ENCODE data around the gene INO80. TPM values are rescaled to one million over a fixed set of nuclear protein-coding genes. Genes with fewer than 3 reads are reported as not detected.

Gene INO80
- total RNA-seq, 4 donors from 2014 or later, result 22.4 to 28.7 (median 24.0) TPM

DNA sequence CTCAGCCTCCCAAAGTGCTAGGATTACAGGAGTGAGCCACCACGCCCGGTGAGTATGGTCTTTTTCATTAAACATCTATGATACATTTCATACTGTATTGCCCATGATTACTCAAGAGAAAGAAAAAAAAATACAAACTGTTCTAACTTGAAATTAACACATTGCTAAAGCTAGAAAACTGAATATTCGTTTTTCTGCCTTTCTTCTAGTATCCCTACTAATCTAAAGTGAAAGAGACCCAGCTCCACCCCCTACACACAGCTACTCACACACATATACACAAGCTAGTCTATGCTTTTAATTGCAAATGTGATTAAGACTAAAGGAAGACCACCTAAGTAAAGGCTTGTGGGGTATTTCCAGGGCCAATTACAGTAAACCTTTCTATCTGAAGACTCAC is 43.1 kb downstream of the INO80 start:
- TF ChIP-seq POLR2AphosphoS5 (IDR thresholded peaks at IDR 0.05) (no peak), CTCF (IDR thresholded peaks at IDR 0.05) (no peak), POLR2A (IDR thresholded peaks at IDR 0.05; ENCODE audit: low read depth) (no peak), EP300 (IDR thresholded peaks at IDR 0.05) (no peak)
- WGBS, result 96% methylated on average over 3 of the region's 3 CpGs
- no peaks in the 10 kb centered on the region for H3K27me3 ChIP-seq
- peaks cover 55 to 100% (median 92%) of the 10 kb centered on the region in 4 donors for H3K36me3 ChIP-seq
- no peaks in the 10 kb centered on the region for H3K9me3 ChIP-seq
- H3K4me1 ChIP-seq, result no peaks in the 10 kb centered on the region
- no peak overlapping the region for H3K27ac ChIP-seq (replicated peaks in 1 of 4)
- H3K4me3 ChIP-seq, result no peak overlapping the region
- DNase-seq (ENCODE audit: extremely low spot score), result no peak
- intact Hi-C loops (cut with DNase I), result no loop called here

DNA sequence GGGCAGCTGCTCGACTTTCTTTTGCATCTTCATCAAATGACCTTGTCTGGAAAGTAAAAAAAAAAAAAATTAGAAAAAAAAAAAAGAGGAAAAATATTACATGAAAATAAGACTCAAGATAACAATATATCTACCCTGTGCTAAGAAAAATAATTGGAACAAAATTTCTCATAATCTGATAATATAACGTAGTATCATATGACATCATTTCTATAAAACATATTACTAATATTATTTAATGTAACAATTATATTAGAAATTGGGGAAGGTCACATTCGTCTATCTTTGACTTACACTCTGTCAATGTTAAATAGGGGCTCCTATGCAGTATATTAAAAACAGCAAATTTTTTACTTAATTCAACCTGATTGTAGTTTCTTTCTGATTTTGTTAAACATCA is 44.1 kb downstream of the INO80 start:
- intact Hi-C loops (cut with DNase I), result no loop called here
- no peak for DNase-seq (ENCODE audit: extremely low spot score)
- H3K27ac ChIP-seq (replicated peaks in 1 of 4), result no peak overlapping the region
- no peaks in the 10 kb centered on the region for H3K9me3 ChIP-seq
- H3K27me3 ChIP-seq, result no peaks in the 10 kb centered on the region
- no peaks in the 10 kb centered on the region for H3K4me1 ChIP-seq
- TF ChIP-seq POLR2AphosphoS5 (IDR thresholded peaks at IDR 0.05) (no peak), CTCF (IDR thresholded peaks at IDR 0.05) (no peak), POLR2A (IDR thresholded peaks at IDR 0.05; ENCODE audit: low read depth) (no peak), EP300 (IDR thresholded peaks at IDR 0.05) (no peak)
- 96% methylated on average over 3 of the region's 3 CpGs for WGBS
- H3K4me3 ChIP-seq, result no peak overlapping the region
- peaks cover 47 to 100% (median 89%) of the 10 kb centered on the region in 4 donors for H3K36me3 ChIP-seq

GRCh38 chr15:41066516-41066915 is 49.6 kb downstream of the INO80 start:
- Histone ChIP-seq H3K4me1 (no peaks in the 10 kb centered on the region), H3K4me3 (no peak overlapping the region), H3K9me3 (peaks cover 0 to 12% (median 5%) of the 10 kb centered on the region in 4 donors), H3K27me3 (no peaks in the 10 kb centered on the region), H3K27ac (replicated peaks in 1 of 4) (no peak overlapping the region), H3K36me3 (peaks cover 36 to 100% (median 91%) of the 10 kb centered on the region in 4 donors)
- DNase-seq (ENCODE audit: extremely low spot score), result no peak
- TF ChIP-seq POLR2A (IDR thresholded peaks at IDR 0.05; ENCODE audit: low read depth) (no peak), CTCF (IDR thresholded peaks at IDR 0.05) (no peak), POLR2AphosphoS5 (IDR thresholded peaks at IDR 0.05) (no peak), EP300 (IDR thresholded peaks at IDR 0.05) (no peak)
- intact Hi-C loops (cut with DNase I), result no loop called here
- 96% methylated on average over 7 of the region's 7 CpGs for WGBS

DNA sequence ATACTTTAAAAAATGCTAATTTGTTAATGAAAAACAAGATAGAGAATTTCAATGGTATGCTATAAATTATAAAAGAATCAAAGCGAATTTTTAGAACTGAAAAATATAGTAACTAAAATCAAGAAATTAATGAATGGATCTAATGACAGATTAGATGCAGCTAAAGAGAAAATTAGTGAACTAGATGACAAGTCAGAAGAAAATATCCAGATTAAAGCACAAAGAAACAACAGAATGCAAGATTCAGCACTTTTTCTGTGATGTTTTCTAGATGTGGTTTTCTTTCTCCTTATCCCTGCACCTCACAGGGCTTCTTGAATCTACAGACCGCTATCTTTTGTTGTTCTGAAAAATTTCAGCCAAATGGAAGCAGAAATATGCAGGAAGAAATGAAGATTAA is 54.4 kb downstream of the INO80 start:
- 99% methylated on average over 2 of the region's 2 CpGs for WGBS
- H3K9me3 ChIP-seq, result peaks cover 0 to 17% (median 8%) of the 10 kb centered on the region in 4 donors
- no peaks in the 10 kb centered on the region for H3K27me3 ChIP-seq
- H3K4me1 ChIP-seq, result no peaks in the 10 kb centered on the region
- no peak overlapping the region for H3K27ac ChIP-seq (replicated peaks in 1 of 4)
- TF ChIP-seq EP300 (IDR thresholded peaks at IDR 0.05) (no peak), CTCF (IDR thresholded peaks at IDR 0.05) (no peak), POLR2A (IDR thresholded peaks at IDR 0.05; ENCODE audit: low read depth) (no peak), POLR2AphosphoS5 (IDR thresholded peaks at IDR 0.05) (no peak)
- intact Hi-C loops (cut with DNase I), result no loop called here
- no peak overlapping the region for H3K4me3 ChIP-seq
- DNase-seq (ENCODE audit: extremely low spot score), result no peak
- H3K36me3 ChIP-seq, result peaks cover 49 to 98% (median 91%) of the 10 kb centered on the region in 4 donors

GRCh38 chr15:41060505-41060904 is 55.6 kb downstream of the INO80 start:
- Histone ChIP-seq H3K4me1 (no peaks in the 10 kb centered on the region), H3K36me3 (peaks cover 54 to 98% (median 91%) of the 10 kb centered on the region in 4 donors), H3K4me3 (no peak overlapping the region), H3K9me3 (peaks cover 0 to 17% (median 8%) of the 10 kb centered on the region in 4 donors), H3K27ac (replicated peaks in 1 of 4) (no peak overlapping the region), H3K27me3 (no peaks in the 10 kb centered on the region)
- no peak for DNase-seq (ENCODE audit: extremely low spot score)
- intact Hi-C loops (cut with DNase I), result no loop called here
- TF ChIP-seq POLR2AphosphoS5 (IDR thresholded peaks at IDR 0.05) (no peak), POLR2A (IDR thresholded peaks at IDR 0.05; ENCODE audit: low read depth) (no peak), CTCF (IDR thresholded peaks at IDR 0.05) (no peak), EP300 (IDR thresholded peaks at IDR 0.05) (no peak)
- 93% methylated on average over 3 of the region's 3 CpGs for WGBS

Measured in esophagus muscularis mucosa (tissue), 4 donors.